GM10266 (cell line): ENCODE data around the gene IFNA17.
"Not testable (repeated sequence)": the region's sequence is repeated elsewhere in the genome, so short reads cannot be mapped to it uniquely, and the experiment has no call there.

Experiments
- DNase-seq: peaks from one replicate; pipeline ENCODE4 v3.0.0; 2012; ENCODE audit errors: extremely low spot score
- TF ChIP-seq, protein P1 (sequence below): IDR thresholded peaks from 2 replicates; pipeline ENCODE4 v1.5.1; 2012; ENCODE audit warnings: mild to moderate bottlenecking, low read depth; ENCODE audit not compliant: control insufficient read depth, insufficient read depth; ENCODE audit errors: missing control alignments

The IFNA17 gene

GRCh38 chr9:21234153-21234687 lies 6.2 kb upstream of the IFNA17 start:
- DNase-seq = no peak
- TF ChIP-seq, protein P1, sequence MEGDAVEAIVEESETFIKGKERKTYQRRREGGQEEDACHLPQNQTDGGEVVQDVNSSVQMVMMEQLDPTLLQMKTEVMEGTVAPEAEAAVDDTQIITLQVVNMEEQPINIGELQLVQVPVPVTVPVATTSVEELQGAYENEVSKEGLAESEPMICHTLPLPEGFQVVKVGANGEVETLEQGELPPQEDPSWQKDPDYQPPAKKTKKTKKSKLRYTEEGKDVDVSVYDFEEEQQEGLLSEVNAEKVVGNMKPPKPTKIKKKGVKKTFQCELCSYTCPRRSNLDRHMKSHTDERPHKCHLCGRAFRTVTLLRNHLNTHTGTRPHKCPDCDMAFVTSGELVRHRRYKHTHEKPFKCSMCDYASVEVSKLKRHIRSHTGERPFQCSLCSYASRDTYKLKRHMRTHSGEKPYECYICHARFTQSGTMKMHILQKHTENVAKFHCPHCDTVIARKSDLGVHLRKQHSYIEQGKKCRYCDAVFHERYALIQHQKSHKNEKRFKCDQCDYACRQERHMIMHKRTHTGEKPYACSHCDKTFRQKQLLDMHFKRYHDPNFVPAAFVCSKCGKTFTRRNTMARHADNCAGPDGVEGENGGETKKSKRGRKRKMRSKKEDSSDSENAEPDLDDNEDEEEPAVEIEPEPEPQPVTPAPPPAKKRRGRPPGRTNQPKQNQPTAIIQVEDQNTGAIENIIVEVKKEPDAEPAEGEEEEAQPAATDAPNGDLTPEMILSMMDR = no peak

- TF ChIP-seq, protein P1 = no peak
- no peak for DNase-seq
These were observed 5.2 kb upstream of the IFNA17 start for GRCh38 chr9:21233258-21233657.

- not testable (repeated sequence) for DNase-seq
These were observed 10.8 kb downstream of the IFNA17 start, which contains the start of gene IFNA16 for GRCh38 chr9:21217211-21217610. Gene IFNA16, minus strand, starts transcription at chr9:21217311. Its CDS starts 6 bp downstream, at chr9:21217305.

DNA sequence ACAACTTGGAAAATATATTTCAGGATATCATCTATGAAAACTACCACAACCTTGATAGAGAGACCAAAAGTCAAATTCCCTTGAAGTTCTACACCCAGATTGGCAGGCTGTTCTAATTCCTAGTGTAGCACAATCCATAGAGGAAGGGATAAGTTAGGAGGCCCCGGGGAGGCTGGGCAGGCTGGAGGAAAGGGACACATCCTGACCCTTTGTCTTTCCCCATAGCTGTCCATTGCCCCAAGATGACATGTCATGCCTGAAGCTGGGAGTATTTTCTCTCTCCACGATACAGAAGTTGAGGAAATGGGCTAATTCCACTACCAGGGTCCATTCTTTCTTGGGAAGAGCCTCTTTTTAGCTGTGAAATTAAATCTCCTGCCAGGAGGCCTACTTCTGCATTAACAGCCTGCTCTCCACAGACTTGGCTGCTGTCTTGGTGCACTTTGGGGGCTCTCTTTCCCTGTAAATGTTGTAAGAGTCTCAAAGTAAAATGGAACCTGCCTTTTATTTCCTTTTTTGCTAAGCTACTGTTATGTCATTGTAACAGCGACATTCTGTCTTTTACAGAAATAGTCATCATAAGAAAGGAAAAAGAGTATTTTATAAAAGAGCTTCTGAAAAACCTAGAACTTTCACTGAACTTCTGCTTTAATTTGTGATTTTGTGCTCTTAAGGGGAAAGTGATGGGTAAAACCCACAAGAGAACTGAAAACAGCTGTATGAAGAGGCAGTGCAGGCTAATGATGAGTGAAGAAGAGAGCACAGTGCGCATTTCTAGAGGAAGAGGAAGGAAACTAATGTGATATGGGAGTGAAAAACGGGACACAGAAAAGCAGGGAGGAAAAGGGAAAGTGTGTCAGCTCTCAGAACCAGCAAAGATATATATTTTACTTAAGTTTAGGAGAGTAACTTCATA lies 14.4 kb downstream of the IFNA17 start:
- peak; percentile 8 for DNase-seq
- TF ChIP-seq, protein P1 = peak; percentile 65

DNA sequence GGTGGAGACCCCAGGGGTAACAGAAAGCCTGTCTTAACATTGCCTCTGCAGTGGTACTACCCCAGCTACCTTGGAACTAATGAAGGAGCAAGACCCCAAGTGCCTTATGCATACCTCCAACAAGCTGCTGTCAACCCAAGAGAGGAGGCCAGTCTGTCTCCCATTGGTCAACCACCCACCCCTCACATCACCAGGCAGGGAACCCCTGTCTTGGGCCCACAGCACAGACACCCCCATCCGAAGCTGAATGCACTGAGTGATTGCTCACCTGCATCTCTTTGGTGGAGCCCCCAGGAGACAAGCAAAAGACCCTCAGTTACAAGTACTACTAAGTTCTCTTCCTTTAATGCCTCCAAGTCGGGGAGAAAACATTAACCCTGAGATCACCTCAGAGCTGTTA lies 15.9 kb downstream of the IFNA17 start:
- DNase-seq = not testable (repeated sequence)

- not testable (repeated sequence) for DNase-seq
These were observed 17.2 kb downstream of the IFNA17 start for GRCh38 chr9:21210782-21211181.

GRCh38 chr9:21210311-21210710 lies 17.7 kb downstream of the IFNA17 start:
- DNase-seq = no peak
- TF ChIP-seq, protein P1 = no peak

GRCh38 chr9:21207043-21207442 lies 21.0 kb downstream of the IFNA17 start, which contains the start of gene IFNA10:
Gene IFNA10, minus strand, starts transcription at chr9:21207143. Its CDS starts 46 bp downstream, at chr9:21207097.
- not testable (repeated sequence) for DNase-seq

GRCh38 chr9:21205204-21205603 lies 22.8 kb downstream of the IFNA17 start:
- DNase-seq = no peak
- TF ChIP-seq, protein P1 = no peak

- DNase-seq = not testable (repeated sequence)
These were observed 25.9 kb downstream of the IFNA17 start, which contains the start of gene IFNA7 for GRCh38 chr9:21202105-21202504. Gene IFNA7, minus strand, starts transcription at chr9:21202205. Its CDS starts 40 bp downstream, at chr9:21202165.
